ENCODE results near the gene SMAD3. TPM values are rescaled to one million over a fixed set of nuclear protein-coding genes. Genes with fewer than 3 reads are reported as not detected.
A peak's percentile ranks its signal among the peaks of the same experiment; 100 is the strongest.

The SMAD3 gene
- total RNA-seq, 1 experiment from 2014 or later, result 89.2 TPM

- H3K4me2 ChIP-seq (ENCODE audit: low read length), result peak overlapping the region; percentile 70
- H3K9me2 ChIP-seq (ENCODE audit: insufficient read depth), result no peaks in the 10 kb centered on the region
- ChIA-PET RAD21 (ENCODE audit: low non-redundant PET in 1 of 2, low total read pairs in 2 of 2, uncharacterized antibody in 2 of 2, unreplicated experiment in 2 of 2) (interaction anchor here in 1 of 2 experiments (0.8 kb wide), 1 partner anchor 41 kb away, joined by 3 read pairs; no protein-coding TSS in a partner anchor), CTCF (interaction anchor here (0.8 kb wide), 1 partner anchor 21 kb away, joined by 3 read pairs; no protein-coding TSS in a partner anchor), POLR2A (interaction anchor here (1.1 to 3.0 kb wide), 3 partner anchors 22 to 41 kb away, joined by 3 to 12 read pairs (median 3); no protein-coding TSS in a partner anchor)
- peaks cover 72 to 100% of the 10 kb centered on the region in 2 experiments for H3K4me1 ChIP-seq (ENCODE audit: control insufficient read depth in 1 of 2, insufficient read depth in 2 of 2, low read length in 2 of 2)
- peaks cover 87% of the 10 kb centered on the region for H3K79me2 ChIP-seq (ENCODE audit: insufficient read depth, low read length)
- BruUV-seq (replicated peaks), result no TSS peak
- intact Hi-C loops (cut with micrococcal nuclease), result no loop called here
- no peaks in the 10 kb centered on the region for H3K27me3 ChIP-seq (ENCODE audit: insufficient read depth, low read length)
- TF ChIP-seq ATF3 (IDR thresholded peaks at IDR 0.05), result no peak
- TF ChIP-seq, protein P1, sequence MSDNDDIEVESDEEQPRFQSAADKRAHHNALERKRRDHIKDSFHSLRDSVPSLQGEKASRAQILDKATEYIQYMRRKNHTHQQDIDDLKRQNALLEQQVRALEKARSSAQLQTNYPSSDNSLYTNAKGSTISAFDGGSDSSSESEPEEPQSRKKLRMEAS (IDR thresholded peaks at IDR 0.05), result no peak
- no peak for TF ChIP-seq RAD21 (IDR thresholded peaks at IDR 0.05; ENCODE audit: low read depth)
- no peak for TF ChIP-seq CBX3 (IDR thresholded peaks at IDR 0.05; ENCODE audit: low read depth)
- TF ChIP-seq YY1 (IDR thresholded peaks at IDR 0.05; ENCODE audit: extremely low read depth, insufficient replicate concordance, low read depth, low read length), result no peak
- TF ChIP-seq SRF (IDR thresholded peaks at IDR 0.05; ENCODE audit: low read depth), result no peak
- no peak for TF ChIP-seq ZNF274 (IDR thresholded peaks at IDR 0.05; ENCODE audit: low read depth, low read length)
- TF ChIP-seq REST (IDR thresholded peaks at IDR 0.05; ENCODE audit: low read depth), result no peak
- no peak for TF ChIP-seq CEBPB (IDR thresholded peaks at IDR 0.05; ENCODE audit: low read depth)
- TF ChIP-seq CTCF (IDR thresholded peaks at IDR 0.05 in 2 of 3, conservative IDR thresholded peaks at IDR 0.05 in 1 of 3; ENCODE audit: borderline replicate concordance in 1 of 3, insufficient read depth in 1 of 3, low read depth in 2 of 3, low read length in 2 of 3), result no peak
- TF ChIP-seq JUND (IDR thresholded peaks at IDR 0.05), result no peak
- no peak for TF ChIP-seq EZH2 (IDR thresholded peaks at IDR 0.05)
- TF ChIP-seq EGR1 (IDR thresholded peaks at IDR 0.05; ENCODE audit: low read depth), result no peak
- TF ChIP-seq FOSL1 (IDR thresholded peaks at IDR 0.05; ENCODE audit: low read depth), result no peak
- TF ChIP-seq SIN3A (IDR thresholded peaks at IDR 0.05; ENCODE audit: low read depth), result no peak
- TF ChIP-seq TCF7L2 (IDR thresholded peaks at IDR 0.05; ENCODE audit: borderline replicate concordance, extremely low read depth, insufficient read depth, insufficient read length), result no peak
- no peak for TF ChIP-seq EZH2phosphoT487 (IDR thresholded peaks at IDR 0.05; ENCODE audit: borderline replicate concordance)
- no peaks in the 10 kb centered on the region for H3K9me3 ChIP-seq (ENCODE audit: control insufficient read depth in 1 of 2, insufficient read depth in 1 of 2, low read depth in 1 of 2, low read length in 2 of 2)
- ATAC-seq, result peak; percentile 5
- H3K9ac ChIP-seq (ENCODE audit: low read length), result peak overlapping the region; percentile 71
- H3K27ac ChIP-seq (ENCODE audit: low read depth, low read length), result peak overlapping the region; percentile 22; the same call in 1 of the 2 replicates
- H4K20me1 ChIP-seq (ENCODE audit: insufficient read depth), result no peaks in the 10 kb centered on the region
- DNase-seq (ENCODE audit: low read depth, low spot score), result no peak
- no peaks in the 10 kb centered on the region for H3K36me3 ChIP-seq (ENCODE audit: control insufficient read depth in 1 of 2, insufficient read depth in 2 of 2, low read length in 2 of 2)
- no peak overlapping the region for H3K4me3 ChIP-seq (replicated peaks in 1 of 2; ENCODE audit: low read depth in 1 of 2, low read length in 2 of 2)
- H2AFZ ChIP-seq (ENCODE audit: low read depth, low read length, poor library complexity, severe bottlenecking), result no peak overlapping the region
Measured at GRCh38 chr15:67146875-67147381, 81.5 kb downstream of the SMAD3 start.
